ENCODE results near the gene MTHFS. TPM values are rescaled to one million over a fixed set of nuclear protein-coding genes. Genes with fewer than 3 reads are reported as not detected.
"Not testable (repeated sequence)": the region's sequence is repeated elsewhere in the genome, so short reads cannot be mapped to it uniquely, and the experiment has no call there.

The MTHFS gene
- total and polyA plus RNA-seq, 3 donors from 2014 or later = 24.9 to 44.2 (median 32.5) TPM

GRCh38 chr15:79938143-79938542 is 41.3 kb upstream of the MTHFS start:
- TF ChIP-seq POLR2A (IDR thresholded peaks at IDR 0.05) = no peak
- TF ChIP-seq CTCF (IDR thresholded peaks at IDR 0.05) = no peak
- no peaks in the 10 kb centered on the region for H3K9me3 ChIP-seq
- H3K4me1 ChIP-seq = peaks cover 6% of the 10 kb centered on the region
- no peaks in the 10 kb centered on the region for H3K36me3 ChIP-seq (ENCODE audit: low read depth, missing control alignments)
- 54 to 71% methylated on average over 1 of the region's 1 CpG for WGBS, 2 donors
- no peak for DNase-seq
- no peak overlapping the region for H3K4me3 ChIP-seq
- intact Hi-C loops (cut with DNase I; ENCODE audit: low total_unique reads) = no loop called here
- no peak overlapping the region for H3K27ac ChIP-seq
- H3K27me3 ChIP-seq = no peaks in the 10 kb centered on the region

GRCh38 chr15:79935556-79936201 is 38.9 kb upstream of the MTHFS start:
- 27 to 41% methylated on average over 7 of the region's 7 CpGs for WGBS, 2 donors
- H3K27ac ChIP-seq; H3K4me1 ChIP-seq; DNase-seq; H3K27me3 ChIP-seq; H3K9me3 ChIP-seq; intact Hi-C loops (cut with DNase I; ENCODE audit: low total_unique reads); H3K4me3 ChIP-seq; H3K36me3 ChIP-seq (ENCODE audit: low read depth, missing control alignments): not testable (repeated sequence)

- TF ChIP-seq POLR2A (IDR thresholded peaks at IDR 0.05) = no peak
- Histone ChIP-seq H3K4me3 (no peak overlapping the region), H3K27me3 (no peaks in the 10 kb centered on the region), H3K9me3 (no peaks in the 10 kb centered on the region), H3K36me3 (ENCODE audit: low read depth, missing control alignments) (no peaks in the 10 kb centered on the region), H3K4me1 (peaks cover 6% of the 10 kb centered on the region), H3K27ac (no peak overlapping the region)
- WGBS, 2 donors = 63 to 72% methylated on average over 3 of the region's 3 CpGs
- DNase-seq = no peak
- intact Hi-C loops (cut with DNase I; ENCODE audit: low total_unique reads) = no loop called here
Measured at GRCh38 chr15:79933231-79933630, 36.4 kb upstream of the MTHFS start.

- Histone ChIP-seq H3K27me3 (no peaks in the 10 kb centered on the region), H3K36me3 (ENCODE audit: low read depth, missing control alignments) (no peaks in the 10 kb centered on the region), H3K9me3 (no peaks in the 10 kb centered on the region), H3K4me3 (no peak overlapping the region), H3K27ac (no peak overlapping the region), H3K4me1 (peaks cover 6% of the 10 kb centered on the region)
- no peak for TF ChIP-seq POLR2A (IDR thresholded peaks at IDR 0.05)
- TF ChIP-seq CTCF (IDR thresholded peaks at IDR 0.05) = no peak
- WGBS, 2 donors = 56 to 61% methylated on average over 5 of the region's 5 CpGs
- intact Hi-C loops (cut with DNase I; ENCODE audit: low total_unique reads) = no loop called here
- no peak for DNase-seq
Measured at GRCh38 chr15:79932447-79932846, 35.6 kb upstream of the MTHFS start.

- peaks cover 4% of the 10 kb centered on the region for H3K4me1 ChIP-seq
- WGBS, 2 donors = 79 to 84% methylated on average over 5 of the region's 5 CpGs
- H3K27ac ChIP-seq = no peak overlapping the region
- H3K9me3 ChIP-seq = no peaks in the 10 kb centered on the region
- H3K27me3 ChIP-seq = no peaks in the 10 kb centered on the region
- no peak for TF ChIP-seq CTCF (IDR thresholded peaks at IDR 0.05)
- TF ChIP-seq POLR2A (IDR thresholded peaks at IDR 0.05) = no peak
- intact Hi-C loops (cut with DNase I; ENCODE audit: low total_unique reads) = no loop called here
- no peak for DNase-seq
- no peak overlapping the region for H3K4me3 ChIP-seq
- no peaks in the 10 kb centered on the region for H3K36me3 ChIP-seq (ENCODE audit: low read depth, missing control alignments)
Measured at GRCh38 chr15:79930516-79930915, 33.7 kb upstream of the MTHFS start.

- TF ChIP-seq POLR2A (IDR thresholded peaks at IDR 0.05) (no peak), CTCF (IDR thresholded peaks at IDR 0.05) (no peak)
- no peak overlapping the region for H3K4me3 ChIP-seq
- WGBS, 2 donors = 70 to 88% methylated on average over 2 of the region's 2 CpGs
- DNase-seq = no peak
- no peaks in the 10 kb centered on the region for H3K9me3 ChIP-seq
- no peak overlapping the region for H3K27ac ChIP-seq
- intact Hi-C loops (cut with DNase I; ENCODE audit: low total_unique reads) = no loop called here
- no peaks in the 10 kb centered on the region for H3K27me3 ChIP-seq
- peaks cover 2% of the 10 kb centered on the region for H3K4me1 ChIP-seq
- H3K36me3 ChIP-seq (ENCODE audit: low read depth, missing control alignments) = no peaks in the 10 kb centered on the region
Measured at GRCh38 chr15:79929412-79929811, 32.6 kb upstream of the MTHFS start.

GRCh38 chr15:79926116-79926515 is 29.3 kb upstream of the MTHFS start:
- H3K36me3 ChIP-seq (ENCODE audit: low read depth, missing control alignments); DNase-seq; H3K27me3 ChIP-seq; intact Hi-C loops (cut with DNase I; ENCODE audit: low total_unique reads); H3K9me3 ChIP-seq; H3K27ac ChIP-seq: not testable (repeated sequence)
- Histone ChIP-seq H3K4me3 (peak overlapping the region in 1 of 2 donors; percentile 40), H3K4me1 (peaks cover 10% of the 10 kb centered on the region)
- 66% methylated on average over 20 of the region's 36 CpGs; no CpG with 5 or more reads in 1 of the 2 donors for WGBS, 2 donors
